HCT116 (cell line): ENCODE measurements around the gene OR6B3. TPM values are rescaled to one million over a fixed set of nuclear protein-coding genes. Genes with fewer than 3 reads are reported as not detected.

Experiments used
- ATAC-seq: fragments of 200-7000 bp; cut with Tn5 transposase; 2 replicates; pipeline ENCODE4 v1.9.1; 2020; ENCODE audit warnings: mild to moderate bottlenecking, moderate library complexity
- BruUV-seq: library from RNA; stranded (reverse); fragments of 400-500 nt; replicated peaks from 2 replicates; lab custom pipeline; 2021; lab: Mats Ljungman, UMichigan
- CTCF ChIA-PET: fragments of 300-600 bp; sonication (Branson Sonifier 250); formaldehyde crosslinking; loops from one replicate; lab custom pipeline; 2021; ENCODE audit warnings: antibody characterized with exemption; lab: Charles Lee
- POLR2A ChIA-PET: fragments of 300-600, 350-600 bp; sonication (Branson Sonifier 250); formaldehyde crosslinking; loops from one replicate; lab custom pipeline; 2021; ENCODE audit warnings: antibody characterized with exemption; lab: Charles Lee
- RAD21 ChIA-PET, 2 experiments: fragments of 300-600 bp; sonication (Branson Sonifier 250); formaldehyde crosslinking; loops; one replicate each; lab custom pipeline; 2023; ENCODE audit warnings: low total read pairs in 2 of 2; ENCODE audit not compliant: uncharacterized antibody in 2 of 2, unreplicated experiment in 2 of 2, low non-redundant PET in 1 of 2; lab: Charles Lee
- DNase-seq: peaks from one replicate; pipeline ENCODE4 v3.0.0-alpha.2; 2010; ENCODE audit warnings: low read depth, low spot score
- H2AFZ ChIP-seq: fragments of 200-600 bp; shearing (Covaris generic), sonication (generic); 2 replicates; pipeline ENCODE4 v1.6.1; 2017; ENCODE audit warnings: low read depth, mixed run types, mixed read lengths, antibody characterized with exemption, low read length; ENCODE audit not compliant: poor library complexity, severe bottlenecking
- H3K27ac ChIP-seq: 2 replicates; pipeline ENCODE4 v1.5.1; 2012; ENCODE audit warnings: low read depth, low read length
- H3K27me3 ChIP-seq: fragments of 200-600 bp; sonication (generic); 2 replicates; pipeline ENCODE4 v1.6.1; 2016; ENCODE audit warnings: mixed run types, low read length, mixed read lengths; ENCODE audit not compliant: insufficient read depth
- H3K36me3 ChIP-seq, 2 experiments: fragments of 200-500 bp in 1 of 2; fragments of 200-600 bp in 1 of 2; sonication (Bioruptor generic) in 1 of 2; sonication (generic) in 1 of 2; 2 replicates each; pipeline versions ENCODE4 v1.5.1 to v1.6.1; 2014 to 2016; ENCODE audit warnings: low read length in 2 of 2, inconsistent platforms in 1 of 2, mixed read lengths in 1 of 2, mixed run types in 1 of 2; ENCODE audit not compliant: insufficient read depth in 2 of 2, control insufficient read depth in 1 of 2
- H3K4me1 ChIP-seq, 2 experiments: fragments of 200-600 bp in 1 of 2; sonication (generic) in 1 of 2; 2 replicates each; pipeline versions ENCODE4 v1.5.1 to v1.6.1; 2012 to 2017; ENCODE audit warnings: low read length in 2 of 2, inconsistent platforms in 1 of 2, mild to moderate bottlenecking in 1 of 2, mixed read lengths in 1 of 2, mixed run types in 1 of 2, moderate library complexity in 1 of 2; ENCODE audit not compliant: insufficient read depth in 2 of 2, control insufficient read depth in 1 of 2
- H3K4me2 ChIP-seq: fragments of 200-600 bp; sonication (generic); 2 replicates; pipeline ENCODE4 v1.6.1; 2017; ENCODE audit warnings: mixed run types, low read length, mixed read lengths
- H3K4me3 ChIP-seq, 2 experiments: fragments of 200-600 bp in 1 of 2; sonication (generic) in 1 of 2; replicated peaks in 1 of 2; 2 replicates each; pipeline ENCODE4 v1.5.1; 2011 to 2016; ENCODE audit warnings: low read length in 2 of 2, control low read depth in 1 of 2, low read depth in 1 of 2, mild to moderate bottlenecking in 1 of 2, mixed read lengths in 1 of 2, mixed run types in 1 of 2
- H3K79me2 ChIP-seq: fragments of 200-600 bp; sonication (generic); 2 replicates; pipeline ENCODE4 v1.6.1; 2017; ENCODE audit warnings: mild to moderate bottlenecking, mixed run types, low read length, moderate library complexity, mixed read lengths; ENCODE audit not compliant: insufficient read depth
- H3K9ac ChIP-seq: fragments of 200-600 bp; sonication (generic); 2 replicates; pipeline ENCODE4 v1.6.1; 2016; ENCODE audit warnings: low read length, mixed read lengths
- H3K9me2 ChIP-seq: fragments of 200-600 bp; sonication (generic), shearing (Covaris generic); 2 replicates; pipeline ENCODE4 v1.6.1; 2017; ENCODE audit warnings: mixed run types, mild to moderate bottlenecking, moderate library complexity; ENCODE audit not compliant: insufficient read depth
- H3K9me3 ChIP-seq, 2 experiments: fragments of 200-500 bp in 1 of 2; fragments of 200-600 bp in 1 of 2; sonication (Bioruptor generic) in 1 of 2; sonication (generic) in 1 of 2; 2 replicates each; pipeline ENCODE4 v1.6.1; 2014 to 2017; ENCODE audit warnings: low read length in 2 of 2, mixed read lengths in 2 of 2, inconsistent platforms in 1 of 2, low read depth in 1 of 2, mild to moderate bottlenecking in 1 of 2, mixed run types in 1 of 2, moderate library complexity in 1 of 2; ENCODE audit not compliant: control insufficient read depth in 1 of 2, insufficient read depth in 1 of 2
- H4K20me1 ChIP-seq: fragments of 200-600 bp; sonication (generic), shearing (Covaris generic); 2 replicates; pipeline ENCODE4 v1.6.1; 2017; ENCODE audit warnings: mixed run types, mild to moderate bottlenecking, moderate library complexity; ENCODE audit not compliant: insufficient read depth
- CEBPB ChIP-seq: IDR thresholded peaks from 2 replicates; pipeline ENCODE4 v1.6.1; 2012; ENCODE audit warnings: low read depth
- EZH2 ChIP-seq: fragments of 200-600 bp; sonication (generic); IDR thresholded peaks from 2 replicates; pipeline ENCODE4 v1.6.1; 2017; ENCODE audit warnings: antibody characterized with exemption, mixed run types
- EZH2phosphoT487 ChIP-seq: fragments of 200-600 bp; IDR thresholded peaks from 2 replicates; pipeline ENCODE4 v1.6.1; 2018; ENCODE audit warnings: antibody characterized with exemption, borderline replicate concordance
- FOSL1 ChIP-seq: IDR thresholded peaks from 2 replicates; pipeline ENCODE4 v1.6.1; 2012; ENCODE audit warnings: low read depth
- POLR2A ChIP-seq: IDR thresholded peaks from 2 replicates; pipeline ENCODE4 v1.7.0; 2011; ENCODE audit warnings: borderline replicate concordance; ENCODE audit not compliant: insufficient read depth, insufficient read length; ENCODE audit errors: extremely low read depth
- POLR2AphosphoS5 ChIP-seq: IDR thresholded peaks from 2 replicates; pipeline ENCODE4 v1.6.1; 2011; ENCODE audit warnings: mild to moderate bottlenecking, low read depth, low read length, moderate library complexity
- SIN3A ChIP-seq: IDR thresholded peaks from 2 replicates; pipeline ENCODE4 v1.6.1; 2012; ENCODE audit warnings: low read depth
- SP1 ChIP-seq: IDR thresholded peaks from 2 replicates; pipeline ENCODE4 v1.6.1; 2012; ENCODE audit warnings: low read depth
- SRF ChIP-seq: IDR thresholded peaks from 2 replicates; pipeline ENCODE4 v1.6.1; 2012; ENCODE audit warnings: low read depth
- ZFX ChIP-seq: fragments of 450-650 bp; IDR thresholded peaks from 2 replicates; pipeline ENCODE4 v1.6.1; 2017
- intact Hi-C: fragments of 100-400 bp; cut with micrococcal nuclease; formaldehyde crosslinking; loops from 2 replicates; pipeline ENCODE4 v1.10.0; 2022
- total RNA-seq: library from RNA; stranded (reverse); gene quantifications from one replicate; pipeline ENCODE4 v1.2.1, GENCODE V29; 2021; ENCODE audit not compliant: unreplicated experiment
- TF ChIP-seq, protein P1 (sequence below): IDR thresholded peaks from 2 replicates; pipeline ENCODE4 v1.6.1; 2011; ENCODE audit warnings: mild to moderate bottlenecking, low read length, moderate library complexity; ENCODE audit not compliant: insufficient replicate concordance; ENCODE audit errors: extremely low read depth
- TF ChIP-seq, protein P2 (sequence below): IDR thresholded peaks from 2 replicates; pipeline ENCODE4 v1.6.1; 2012
- TF ChIP-seq, protein P3 (sequence below): IDR thresholded peaks from 2 replicates; pipeline ENCODE4 v1.6.1; 2012; ENCODE audit warnings: low read depth

OR6B3 gene
- total RNA-seq, 1 experiment from 2014 or later = not detected

DNA sequence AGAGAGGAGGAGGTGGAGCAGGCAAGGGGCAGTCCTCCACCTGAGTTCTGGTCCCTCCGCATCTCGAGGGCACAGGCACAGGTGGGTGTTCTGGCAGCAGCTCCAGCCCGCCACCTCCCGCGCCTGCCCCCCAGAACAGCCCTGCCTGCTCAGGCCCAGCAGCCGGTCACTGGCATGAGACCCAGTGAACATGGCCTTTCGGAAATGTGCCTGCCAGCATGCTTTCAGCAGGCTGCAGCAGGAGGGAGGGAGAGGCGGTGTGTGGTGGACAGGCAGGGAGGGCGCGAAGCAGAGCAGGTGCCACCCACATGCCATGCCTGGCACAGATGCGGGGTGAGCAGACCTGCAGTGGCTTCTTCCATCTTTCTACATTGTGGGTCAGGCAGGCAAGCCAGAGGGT, 3.4 kb upstream of the OR6B3 start:
- BruUV-seq = no TSS peak
- Histone ChIP-seq H3K9me3 (no peaks in the 10 kb centered on the region), H2AFZ (no peak overlapping the region), H3K36me3 (no peaks in the 10 kb centered on the region), H3K4me2 (no peak overlapping the region), H3K27ac (no peak overlapping the region), H3K9ac (no peak overlapping the region), H3K27me3 (peaks cover 48% of the 10 kb centered on the region), H3K79me2 (no peaks in the 10 kb centered on the region), H3K4me1 (peaks cover 0 to 3% of the 10 kb centered on the region in 2 experiments; a peak in 1 of 4 replicates), H4K20me1 (no peaks in the 10 kb centered on the region), H3K9me2 (no peaks in the 10 kb centered on the region), H3K4me3 (no peak overlapping the region)
- TF ChIP-seq, protein P1, sequence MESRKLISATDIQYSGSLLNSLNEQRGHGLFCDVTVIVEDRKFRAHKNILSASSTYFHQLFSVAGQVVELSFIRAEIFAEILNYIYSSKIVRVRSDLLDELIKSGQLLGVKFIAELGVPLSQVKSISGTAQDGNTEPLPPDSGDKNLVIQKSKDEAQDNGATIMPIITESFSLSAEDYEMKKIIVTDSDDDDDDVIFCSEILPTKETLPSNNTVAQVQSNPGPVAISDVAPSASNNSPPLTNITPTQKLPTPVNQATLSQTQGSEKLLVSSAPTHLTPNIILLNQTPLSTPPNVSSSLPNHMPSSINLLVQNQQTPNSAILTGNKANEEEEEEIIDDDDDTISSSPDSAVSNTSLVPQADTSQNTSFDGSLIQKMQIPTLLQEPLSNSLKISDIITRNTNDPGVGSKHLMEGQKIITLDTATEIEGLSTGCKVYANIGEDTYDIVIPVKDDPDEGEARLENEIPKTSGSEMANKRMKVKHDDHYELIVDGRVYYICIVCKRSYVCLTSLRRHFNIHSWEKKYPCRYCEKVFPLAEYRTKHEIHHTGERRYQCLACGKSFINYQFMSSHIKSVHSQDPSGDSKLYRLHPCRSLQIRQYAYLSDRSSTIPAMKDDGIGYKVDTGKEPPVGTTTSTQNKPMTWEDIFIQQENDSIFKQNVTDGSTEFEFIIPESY = no peak
- TF ChIP-seq SIN3A (no peak), POLR2A (no peak), EZH2phosphoT487 (no peak), EZH2 (no peak)
- no peak for ATAC-seq
- ChIA-PET RAD21 (no interaction called here), POLR2A (no interaction called here), CTCF (no interaction called here)
- intact Hi-C loops = no loop called here
- no peak for DNase-seq

DNA sequence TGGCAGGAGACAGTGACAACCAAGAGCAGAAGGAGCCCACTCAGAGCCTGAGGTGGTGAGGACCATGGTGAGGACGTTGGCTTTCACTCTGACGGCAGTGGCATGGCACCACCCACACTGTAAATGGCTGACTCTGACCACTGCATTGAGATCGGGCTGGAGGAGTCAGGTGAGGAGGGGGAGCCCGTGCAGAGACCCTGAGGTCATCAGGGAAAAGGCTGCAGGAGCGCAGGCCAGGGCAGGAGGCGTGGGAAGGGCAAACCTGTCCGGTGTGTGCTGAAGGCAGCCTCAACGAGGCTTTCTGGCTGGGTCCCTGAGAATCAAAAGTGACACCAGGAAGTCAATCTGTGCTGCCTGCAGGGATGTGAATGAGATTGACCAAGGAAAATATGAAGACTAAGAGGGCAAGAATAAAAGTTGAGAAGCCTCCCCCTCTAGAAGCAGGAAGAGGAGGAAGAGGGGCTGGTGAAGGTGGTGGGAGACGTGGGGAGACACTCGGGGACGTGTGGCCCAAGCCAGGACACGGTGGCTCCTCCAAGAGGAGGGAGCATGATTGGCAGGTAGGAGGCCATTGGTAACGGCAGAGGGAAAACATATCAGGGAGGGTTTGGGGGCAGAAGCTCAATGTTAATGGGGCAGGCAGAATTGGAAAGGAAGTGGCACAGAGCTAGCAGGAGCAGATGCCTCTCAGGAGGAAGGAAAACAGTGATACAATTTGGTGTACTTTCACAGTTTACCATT, 2.0 kb upstream of the OR6B3 start:
- H2AFZ ChIP-seq = no peak overlapping the region
- POLR2A ChIA-PET = no interaction called here
- CTCF ChIA-PET = no interaction called here

More for the DNA sequence above, 2.0 kb upstream of the OR6B3 start:
- no peaks in the 10 kb centered on the region for H3K9me3 ChIP-seq
- no peaks in the 10 kb centered on the region for H3K79me2 ChIP-seq
- H3K27me3 ChIP-seq = peaks cover 61% of the 10 kb centered on the region
- no peaks in the 10 kb centered on the region for H3K9me2 ChIP-seq
- no peak overlapping the region for H3K27ac ChIP-seq
- BruUV-seq = no TSS peak
- TF ChIP-seq, protein P2, sequence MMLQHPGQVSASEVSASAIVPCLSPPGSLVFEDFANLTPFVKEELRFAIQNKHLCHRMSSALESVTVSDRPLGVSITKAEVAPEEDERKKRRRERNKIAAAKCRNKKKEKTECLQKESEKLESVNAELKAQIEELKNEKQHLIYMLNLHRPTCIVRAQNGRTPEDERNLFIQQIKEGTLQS = no peak
- TF ChIP-seq SP1 (no peak), ZFX (no peak), SRF (no peak), CEBPB (no peak), EZH2phosphoT487 (no peak), SIN3A (no peak), POLR2AphosphoS5 (no peak), FOSL1 (no peak)
- TF ChIP-seq, protein P3, sequence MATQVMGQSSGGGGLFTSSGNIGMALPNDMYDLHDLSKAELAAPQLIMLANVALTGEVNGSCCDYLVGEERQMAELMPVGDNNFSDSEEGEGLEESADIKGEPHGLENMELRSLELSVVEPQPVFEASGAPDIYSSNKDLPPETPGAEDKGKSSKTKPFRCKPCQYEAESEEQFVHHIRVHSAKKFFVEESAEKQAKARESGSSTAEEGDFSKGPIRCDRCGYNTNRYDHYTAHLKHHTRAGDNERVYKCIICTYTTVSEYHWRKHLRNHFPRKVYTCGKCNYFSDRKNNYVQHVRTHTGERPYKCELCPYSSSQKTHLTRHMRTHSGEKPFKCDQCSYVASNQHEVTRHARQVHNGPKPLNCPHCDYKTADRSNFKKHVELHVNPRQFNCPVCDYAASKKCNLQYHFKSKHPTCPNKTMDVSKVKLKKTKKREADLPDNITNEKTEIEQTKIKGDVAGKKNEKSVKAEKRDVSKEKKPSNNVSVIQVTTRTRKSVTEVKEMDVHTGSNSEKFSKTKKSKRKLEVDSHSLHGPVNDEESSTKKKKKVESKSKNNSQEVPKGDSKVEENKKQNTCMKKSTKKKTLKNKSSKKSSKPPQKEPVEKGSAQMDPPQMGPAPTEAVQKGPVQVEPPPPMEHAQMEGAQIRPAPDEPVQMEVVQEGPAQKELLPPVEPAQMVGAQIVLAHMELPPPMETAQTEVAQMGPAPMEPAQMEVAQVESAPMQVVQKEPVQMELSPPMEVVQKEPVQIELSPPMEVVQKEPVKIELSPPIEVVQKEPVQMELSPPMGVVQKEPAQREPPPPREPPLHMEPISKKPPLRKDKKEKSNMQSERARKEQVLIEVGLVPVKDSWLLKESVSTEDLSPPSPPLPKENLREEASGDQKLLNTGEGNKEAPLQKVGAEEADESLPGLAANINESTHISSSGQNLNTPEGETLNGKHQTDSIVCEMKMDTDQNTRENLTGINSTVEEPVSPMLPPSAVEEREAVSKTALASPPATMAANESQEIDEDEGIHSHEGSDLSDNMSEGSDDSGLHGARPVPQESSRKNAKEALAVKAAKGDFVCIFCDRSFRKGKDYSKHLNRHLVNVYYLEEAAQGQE = no peak
- no peak overlapping the region for H3K9ac ChIP-seq
- DNase-seq (no peak), ATAC-seq (peak; percentile 52)
- peak overlapping the region; percentile 14; the same call in 1 of the 2 replicates for H3K4me2 ChIP-seq
- intact Hi-C loops = no loop called here
- H3K4me3 ChIP-seq = 0 out of 4 replicates have a peak overlapping the region, but pooled peaks of 1 of the 2 experiments have one; percentile 8
- no peaks in the 10 kb centered on the region for H3K36me3 ChIP-seq
- H4K20me1 ChIP-seq = no peaks in the 10 kb centered on the region
- RAD21 ChIA-PET = no interaction called here
- H3K4me1 ChIP-seq = no peaks in the 10 kb centered on the region
